Neural crest cell (in vitro differentiated cells): ENCODE results near the gene TM6SF1. TPM values are rescaled to one million over a fixed set of nuclear protein-coding genes. Genes with fewer than 3 reads are reported as not detected.

Source experiments
- DNase-seq: peaks from one replicate; pipeline ENCODE4 v3.0.0; 2021; ENCODE audit warnings: low read depth, mixed read lengths, low spot score
- H3K27ac Mint-ChIP-seq: one replicate; pipeline ENCODE4 v1.8.0; 2021; ENCODE audit warnings: mild to moderate bottlenecking, mixed read lengths; ENCODE audit not compliant: unreplicated experiment
- H3K27me3 Mint-ChIP-seq: 2 replicates; pipeline ENCODE4 v1.8.0; 2021; ENCODE audit warnings: low read depth, mild to moderate bottlenecking, mixed read lengths
- H3K36me3 Mint-ChIP-seq: 2 replicates; pipeline ENCODE4 v1.8.0; 2021; ENCODE audit warnings: low read depth, mild to moderate bottlenecking, mixed read lengths
- H3K4me1 Mint-ChIP-seq: 2 replicates; pipeline ENCODE4 v1.8.0; 2021; ENCODE audit warnings: mixed read lengths
- H3K4me3 Mint-ChIP-seq: one replicate; pipeline ENCODE4 v1.8.0; 2021; ENCODE audit warnings: mild to moderate bottlenecking, mixed read lengths
- H3K9me3 Mint-ChIP-seq: 2 replicates; pipeline ENCODE4 v1.8.0; 2021; ENCODE audit warnings: mixed read lengths
- total RNA-seq: library from RNA; stranded (reverse); gene quantifications from 2 replicates; pipeline ENCODE4 v1.2.1, GENCODE V29; 2021
- TF ChIP-seq, protein P1 (sequence below): fragments of 200-600 bp; sonication (generic); conservative IDR thresholded peaks from 2 replicates; pipeline ENCODE4 v1.5.0; 2021; ENCODE audit warnings: antibody characterized with exemption, mild to moderate bottlenecking

The TM6SF1 gene
- total RNA-seq, 1 donor from 2014 or later, result 0.16 TPM

DNA sequence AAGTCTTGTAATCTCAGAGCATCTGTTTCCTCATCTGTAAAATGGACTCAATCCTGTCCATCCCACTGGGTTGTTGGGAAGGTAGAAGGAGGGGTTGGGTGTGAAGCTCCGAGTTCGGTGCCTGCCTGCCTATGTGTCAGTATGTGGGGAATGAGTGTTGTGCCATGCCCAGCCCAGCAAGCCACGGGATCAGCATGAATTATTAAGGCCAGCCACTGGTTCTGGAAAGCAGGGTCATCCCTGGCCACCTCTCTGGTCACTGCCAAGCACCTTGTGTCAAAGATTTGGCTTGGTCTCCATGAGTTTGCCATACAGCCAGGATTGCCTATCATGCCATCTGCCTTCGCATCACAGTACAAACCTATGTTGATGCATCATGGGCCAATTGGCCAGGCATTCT is 11.5 kb downstream of the TM6SF1 start:
- Mint-ChIP-seq H3K27me3 (no peaks in the 10 kb centered on the region), H3K4me3 (no peak overlapping the region), H3K27ac (no peak overlapping the region), H3K36me3 (no peaks in the 10 kb centered on the region), H3K9me3 (no peaks in the 10 kb centered on the region), H3K4me1 (no peaks in the 10 kb centered on the region)
- TF ChIP-seq, protein P1, sequence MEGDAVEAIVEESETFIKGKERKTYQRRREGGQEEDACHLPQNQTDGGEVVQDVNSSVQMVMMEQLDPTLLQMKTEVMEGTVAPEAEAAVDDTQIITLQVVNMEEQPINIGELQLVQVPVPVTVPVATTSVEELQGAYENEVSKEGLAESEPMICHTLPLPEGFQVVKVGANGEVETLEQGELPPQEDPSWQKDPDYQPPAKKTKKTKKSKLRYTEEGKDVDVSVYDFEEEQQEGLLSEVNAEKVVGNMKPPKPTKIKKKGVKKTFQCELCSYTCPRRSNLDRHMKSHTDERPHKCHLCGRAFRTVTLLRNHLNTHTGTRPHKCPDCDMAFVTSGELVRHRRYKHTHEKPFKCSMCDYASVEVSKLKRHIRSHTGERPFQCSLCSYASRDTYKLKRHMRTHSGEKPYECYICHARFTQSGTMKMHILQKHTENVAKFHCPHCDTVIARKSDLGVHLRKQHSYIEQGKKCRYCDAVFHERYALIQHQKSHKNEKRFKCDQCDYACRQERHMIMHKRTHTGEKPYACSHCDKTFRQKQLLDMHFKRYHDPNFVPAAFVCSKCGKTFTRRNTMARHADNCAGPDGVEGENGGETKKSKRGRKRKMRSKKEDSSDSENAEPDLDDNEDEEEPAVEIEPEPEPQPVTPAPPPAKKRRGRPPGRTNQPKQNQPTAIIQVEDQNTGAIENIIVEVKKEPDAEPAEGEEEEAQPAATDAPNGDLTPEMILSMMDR, result no peak
- DNase-seq, result no peak

DNA sequence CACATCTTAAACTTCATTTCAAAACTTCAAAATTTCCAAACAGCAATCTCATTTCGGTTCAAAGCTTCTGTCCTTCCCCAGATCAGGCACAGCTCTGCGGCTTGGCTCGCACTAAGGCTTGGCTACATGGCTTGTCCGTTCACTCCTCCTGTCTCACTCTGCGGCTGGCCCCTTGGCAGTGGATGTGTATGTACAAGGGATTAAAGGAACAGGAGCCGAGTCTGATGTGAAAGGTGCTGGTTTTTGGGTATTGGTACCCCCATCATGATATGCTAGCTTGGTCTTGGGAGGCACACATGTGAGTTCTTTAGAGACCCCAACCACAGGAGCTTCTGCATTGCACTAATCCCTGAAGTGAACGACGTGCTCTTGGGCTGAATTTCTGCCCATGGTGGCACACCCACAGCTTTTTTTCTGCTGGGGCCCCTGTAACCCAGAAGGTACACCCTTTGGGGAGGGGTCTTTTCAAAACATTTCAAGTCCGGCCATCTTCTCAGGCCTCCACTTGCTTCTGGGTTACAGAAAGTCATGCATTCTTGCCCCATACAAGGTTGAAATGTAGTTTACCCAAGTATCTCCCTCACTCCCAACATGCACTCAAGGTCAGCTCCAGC is 12.6 kb downstream of the TM6SF1 start:
- Mint-ChIP-seq H3K36me3 (no peaks in the 10 kb centered on the region), H3K4me3 (no peak overlapping the region), H3K27me3 (no peaks in the 10 kb centered on the region), H3K27ac (no peak overlapping the region), H3K9me3 (no peaks in the 10 kb centered on the region), H3K4me1 (no peaks in the 10 kb centered on the region)
- no peak for DNase-seq
- TF ChIP-seq, protein P1, result no peak

DNA sequence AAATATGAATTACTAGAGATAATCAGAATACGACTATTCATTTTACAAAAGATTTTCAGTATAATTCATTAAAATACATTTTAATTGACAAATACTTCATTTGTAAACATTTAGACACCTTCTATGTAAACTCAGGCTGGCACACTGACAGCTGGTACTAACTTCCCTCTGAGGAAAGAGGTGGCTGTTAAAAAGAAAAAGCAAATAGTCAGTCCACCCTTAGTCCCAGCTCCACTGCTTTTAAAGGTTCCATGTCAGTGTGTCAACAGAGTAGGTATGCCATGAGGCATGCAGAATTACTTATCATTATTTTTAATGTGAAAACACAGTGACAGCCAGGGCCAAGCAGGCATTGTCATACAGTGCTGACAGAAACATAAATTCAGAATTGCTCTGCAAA is 16.1 kb downstream of the TM6SF1 start:
- TF ChIP-seq, protein P1, result no peak
- no peak overlapping the region for H3K4me3 Mint-ChIP-seq
- DNase-seq, result no peak
- H3K9me3 Mint-ChIP-seq, result no peaks in the 10 kb centered on the region
- H3K36me3 Mint-ChIP-seq, result no peaks in the 10 kb centered on the region
- H3K4me1 Mint-ChIP-seq, result no peaks in the 10 kb centered on the region
- H3K27ac Mint-ChIP-seq, result no peak overlapping the region
- no peaks in the 10 kb centered on the region for H3K27me3 Mint-ChIP-seq

DNA sequence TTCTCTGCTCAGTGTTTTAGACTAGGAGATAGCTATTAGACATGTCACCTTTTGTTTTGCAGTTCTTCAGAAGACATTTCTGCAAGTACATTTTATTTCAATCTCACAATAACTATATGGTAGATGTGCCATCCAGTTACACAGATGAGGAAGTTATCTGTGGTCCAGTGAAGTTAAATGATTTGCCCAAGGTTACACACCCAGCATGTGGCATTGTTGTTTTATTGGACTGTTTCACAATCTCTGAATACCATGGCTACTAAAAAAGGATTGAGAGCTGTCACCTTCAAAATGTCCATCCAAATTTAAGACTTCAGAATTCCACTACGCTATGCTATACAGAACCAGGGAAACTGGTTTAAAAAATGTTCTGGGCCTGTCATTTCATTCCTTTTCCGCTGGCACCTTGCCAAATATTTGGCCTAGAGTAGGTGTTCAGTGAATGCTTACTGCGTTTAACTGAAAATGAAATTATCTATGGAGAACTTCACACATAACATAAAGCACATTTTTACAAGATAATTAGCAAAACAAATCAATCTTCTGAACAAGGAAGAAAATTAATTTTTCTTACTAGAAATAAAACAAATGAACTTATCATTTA is 20.2 kb downstream of the TM6SF1 start:
- H3K36me3 Mint-ChIP-seq, result no peaks in the 10 kb centered on the region
- DNase-seq, result no peak
- no peak overlapping the region for H3K4me3 Mint-ChIP-seq
- H3K27ac Mint-ChIP-seq, result no peak overlapping the region
- no peaks in the 10 kb centered on the region for H3K27me3 Mint-ChIP-seq
- no peaks in the 10 kb centered on the region for H3K4me1 Mint-ChIP-seq
- TF ChIP-seq, protein P1, result no peak
- no peaks in the 10 kb centered on the region for H3K9me3 Mint-ChIP-seq

DNA sequence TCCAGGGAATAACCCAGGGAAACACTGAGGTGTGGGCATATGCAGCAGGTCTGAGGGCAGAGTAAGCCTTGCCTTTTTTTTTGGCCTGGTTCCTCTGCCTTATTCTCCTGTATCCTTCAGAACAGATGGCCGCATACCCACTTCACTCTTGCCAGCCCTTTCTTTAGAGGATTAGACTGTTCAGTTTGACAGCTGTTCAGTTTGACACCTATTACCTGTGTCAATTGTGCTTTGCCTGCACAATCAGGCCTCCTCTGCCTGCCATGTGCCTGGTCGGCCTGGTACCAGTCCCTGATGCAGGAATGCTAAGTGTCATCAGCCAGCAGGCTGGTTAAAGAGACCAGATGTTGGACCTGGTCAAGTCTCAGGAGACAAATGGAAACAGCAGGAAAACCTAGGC is 22.3 kb downstream of the TM6SF1 start:
- H3K4me1 Mint-ChIP-seq, result no peaks in the 10 kb centered on the region
- TF ChIP-seq, protein P1, result no peak
- H3K9me3 Mint-ChIP-seq, result no peaks in the 10 kb centered on the region
- no peak for DNase-seq
- no peak overlapping the region for H3K4me3 Mint-ChIP-seq
- H3K27ac Mint-ChIP-seq, result peak overlapping the region; percentile 69
- no peaks in the 10 kb centered on the region for H3K36me3 Mint-ChIP-seq
- no peaks in the 10 kb centered on the region for H3K27me3 Mint-ChIP-seq
